Epithelial cell of proximal tubule (primary cell): ENCODE results near the gene LCE5A. TPM values are rescaled to one million over a fixed set of nuclear protein-coding genes. Genes with fewer than 3 reads are reported as not detected.

Source experiments
- DNase-seq: peaks from one replicate; pipeline ENCODE4 v3.0.0-alpha.2; 2011; ENCODE audit warnings: low read depth
- H3K4me3 ChIP-seq: 2 replicates; pipeline ENCODE4 v1.5.1; 2011; ENCODE audit warnings: low read depth, mild to moderate bottlenecking, low read length
- total RNA-seq: library from RNA; depleted of rRNA; stranded (reverse); fragments of >200 nt; gene quantifications from 2 replicates; pipeline ENCODE4 v1.2.3, GENCODE V29; 2015
- TF ChIP-seq, protein P1 (sequence below): conservative IDR thresholded peaks from 2 replicates; pipeline ENCODE4 v1.5.1; 2012; ENCODE audit warnings: low read depth, mild to moderate bottlenecking, low read length

LCE5A gene
- total RNA-seq, 1 donor from 2014 or later: not detected

GRCh38 chr1:152515434-152515783, 4.8 kb downstream of the LCE5A start:
- H3K4me3 ChIP-seq: peak overlapping the region; percentile 33
- TF ChIP-seq, protein P1, sequence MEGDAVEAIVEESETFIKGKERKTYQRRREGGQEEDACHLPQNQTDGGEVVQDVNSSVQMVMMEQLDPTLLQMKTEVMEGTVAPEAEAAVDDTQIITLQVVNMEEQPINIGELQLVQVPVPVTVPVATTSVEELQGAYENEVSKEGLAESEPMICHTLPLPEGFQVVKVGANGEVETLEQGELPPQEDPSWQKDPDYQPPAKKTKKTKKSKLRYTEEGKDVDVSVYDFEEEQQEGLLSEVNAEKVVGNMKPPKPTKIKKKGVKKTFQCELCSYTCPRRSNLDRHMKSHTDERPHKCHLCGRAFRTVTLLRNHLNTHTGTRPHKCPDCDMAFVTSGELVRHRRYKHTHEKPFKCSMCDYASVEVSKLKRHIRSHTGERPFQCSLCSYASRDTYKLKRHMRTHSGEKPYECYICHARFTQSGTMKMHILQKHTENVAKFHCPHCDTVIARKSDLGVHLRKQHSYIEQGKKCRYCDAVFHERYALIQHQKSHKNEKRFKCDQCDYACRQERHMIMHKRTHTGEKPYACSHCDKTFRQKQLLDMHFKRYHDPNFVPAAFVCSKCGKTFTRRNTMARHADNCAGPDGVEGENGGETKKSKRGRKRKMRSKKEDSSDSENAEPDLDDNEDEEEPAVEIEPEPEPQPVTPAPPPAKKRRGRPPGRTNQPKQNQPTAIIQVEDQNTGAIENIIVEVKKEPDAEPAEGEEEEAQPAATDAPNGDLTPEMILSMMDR: no peak
- DNase-seq: no peak

GRCh38 chr1:152516082-152516481, 5.5 kb downstream of the LCE5A start:
- no peak overlapping the region for H3K4me3 ChIP-seq
- TF ChIP-seq, protein P1: no peak
- no peak for DNase-seq

DNA sequence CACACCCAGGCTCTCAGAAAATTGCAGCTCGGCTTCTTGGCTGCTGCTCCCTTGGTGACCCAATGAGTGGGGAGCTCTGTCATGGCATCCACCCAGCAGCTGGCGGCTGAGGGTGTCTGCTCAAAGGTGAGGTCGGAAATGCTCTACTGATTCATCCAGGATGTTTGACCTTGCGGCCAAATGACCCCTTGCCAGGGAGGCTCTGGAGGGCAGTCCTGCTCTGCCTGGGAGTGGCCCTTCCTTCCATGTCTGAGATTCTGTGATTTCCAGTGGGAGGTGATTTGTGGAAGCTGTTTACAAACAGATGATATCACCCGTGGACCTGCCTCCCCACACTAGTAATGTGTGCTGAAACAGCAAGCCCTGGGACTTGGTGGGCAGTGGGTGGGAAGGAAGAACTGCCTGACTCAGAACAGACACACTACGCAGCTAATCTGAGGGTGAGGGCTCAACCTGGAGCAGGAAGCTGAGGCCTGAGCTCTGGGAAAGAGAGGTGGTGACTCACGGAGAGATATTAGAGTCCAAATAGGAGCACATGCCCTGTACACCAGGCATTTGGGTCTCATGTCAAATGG, 6.7 kb downstream of the LCE5A start:
- no peak for DNase-seq
- no peak overlapping the region for H3K4me3 ChIP-seq
- TF ChIP-seq, protein P1: no peak

DNA sequence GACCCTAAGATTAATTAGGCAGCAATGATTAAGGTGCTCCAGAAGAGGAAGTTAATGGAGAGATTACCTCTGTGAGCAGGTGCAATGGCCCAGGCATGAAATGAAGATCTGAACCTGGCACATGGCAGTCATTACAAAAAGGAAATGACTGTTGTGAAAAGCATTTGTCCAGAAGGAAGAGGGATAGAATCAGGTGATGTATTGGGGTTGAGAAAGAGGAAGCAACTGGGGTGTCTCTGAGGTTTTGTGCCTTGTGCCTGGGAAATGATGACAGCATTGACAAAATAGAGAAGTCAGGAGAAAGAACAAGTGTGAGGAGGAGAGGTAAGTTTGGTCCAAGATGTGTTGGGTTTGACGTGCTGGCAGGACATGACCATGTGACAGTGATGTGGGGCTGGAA, 9.2 kb downstream of the LCE5A start:
- DNase-seq: no peak
- no peak overlapping the region for H3K4me3 ChIP-seq
- TF ChIP-seq, protein P1: no peak

DNA sequence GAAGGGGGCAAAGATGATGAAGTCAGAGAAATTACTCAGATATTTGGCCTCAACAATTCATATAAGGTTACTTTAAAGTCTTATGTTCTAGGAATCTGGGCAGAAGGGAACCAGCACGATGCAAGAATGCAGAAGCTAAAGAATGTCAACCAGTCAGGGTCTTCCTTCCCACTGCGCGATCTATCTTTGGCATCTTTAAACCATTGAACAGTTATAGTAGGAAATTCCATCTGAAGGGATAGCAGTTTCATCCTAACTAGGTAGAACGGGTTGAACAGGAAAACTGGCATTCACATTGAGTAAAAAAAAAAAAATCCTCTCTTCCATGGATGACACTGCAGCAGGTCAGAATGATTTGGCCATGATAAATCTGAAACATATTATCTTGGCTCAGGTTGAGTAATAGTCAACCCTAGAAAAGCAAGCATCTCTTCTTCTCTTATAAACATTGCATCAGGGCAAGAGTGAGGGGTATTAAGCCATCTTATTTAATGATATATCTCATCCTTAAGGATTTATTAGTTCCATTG, 10.0 kb downstream of the LCE5A start:
- H3K4me3 ChIP-seq: no peak overlapping the region
- DNase-seq: no peak
- TF ChIP-seq, protein P1: no peak

DNA sequence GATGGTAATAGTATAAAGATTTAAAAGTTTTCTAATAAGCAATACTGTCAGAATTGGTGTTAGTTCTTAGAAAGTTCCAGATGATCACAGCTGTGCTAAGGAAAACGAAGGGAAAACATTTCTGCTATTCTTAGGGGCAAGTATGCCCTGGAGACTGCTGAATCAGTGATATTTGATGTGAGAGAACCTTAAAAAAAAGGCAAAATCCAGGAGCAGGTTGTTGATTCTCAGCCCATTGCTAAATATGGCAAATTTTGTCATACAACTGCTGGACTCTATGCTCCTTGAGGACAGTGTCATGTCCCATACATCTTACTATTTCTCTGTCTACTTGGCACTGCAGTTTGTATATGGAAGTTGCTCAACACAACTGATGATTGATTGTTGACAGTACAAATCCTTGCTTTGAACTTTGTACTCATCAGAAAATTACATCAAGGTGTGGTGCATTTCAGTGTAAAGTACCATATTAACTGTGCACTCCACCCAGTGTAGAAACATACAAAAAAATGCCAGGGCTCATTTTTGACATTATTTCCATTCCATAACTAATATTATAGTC, 14.6 kb downstream of the LCE5A start:
- TF ChIP-seq, protein P1: no peak
- no peak for DNase-seq

GRCh38 chr1:152533327-152533938, 22.8 kb downstream of the LCE5A start:
- no peak overlapping the region for H3K4me3 ChIP-seq
- DNase-seq: peak; percentile 6
- TF ChIP-seq, protein P1: peak; percentile 92

More for the DNA sequence above, 14.6 kb downstream of the LCE5A start:
- H3K4me3 ChIP-seq: no peak overlapping the region
